OCI-LY7 (cell line): Measurements from ENCODE around the gene DUS3L. TPM values are rescaled to one million over a fixed set of nuclear protein-coding genes. Genes with fewer than 3 reads are reported as not detected.

Experiments
- BruUV-seq: library from RNA; stranded (reverse); fragments of 400-500 nt; replicated peaks from 2 replicates; lab custom pipeline; 2021; lab: Mats Ljungman, UMichigan
- CTCF ChIA-PET: fragments of 300-600 bp; sonication (Branson Sonifier 250); formaldehyde crosslinking; loops from one replicate; lab custom pipeline; 2022; ENCODE audit warnings: antibody characterized with exemption; ENCODE audit not compliant: unreplicated experiment; lab: Charles Lee
- POLR2A ChIA-PET: fragments of 300-600 bp; sonication (Branson Sonifier 250); formaldehyde crosslinking; loops from one replicate; lab custom pipeline; 2022; ENCODE audit warnings: antibody characterized with exemption; lab: Charles Lee
- DNase-seq: peaks from one replicate; pipeline ENCODE4 v3.0.0-alpha.2; 2015; ENCODE audit warnings: low spot score
- H2AFZ ChIP-seq: fragments of 200-600 bp; sonication (generic), shearing (Covaris generic); 2 replicates; pipeline ENCODE4 v1.6.1; 2014; ENCODE audit warnings: mild to moderate bottlenecking, antibody characterized with exemption, low read length, moderate library complexity
- H3K27ac ChIP-seq: fragments of 200-600 bp; sonication (generic); 2 replicates; pipeline ENCODE4 v1.5.1; 2014; ENCODE audit warnings: mixed run types, low read depth, mild to moderate bottlenecking, moderate library complexity, low read length, inconsistent platforms; ENCODE audit not compliant: poor library complexity, severe bottlenecking
- H3K36me3 ChIP-seq: fragments of 200-600 bp; sonication (generic); 2 replicates; pipeline ENCODE4 v1.6.1; 2014; ENCODE audit warnings: mild to moderate bottlenecking, antibody characterized with exemption, low read length, moderate library complexity, mixed read lengths; ENCODE audit not compliant: insufficient read depth
- H3K4me1 ChIP-seq: fragments of 200-600 bp; sonication (generic); 2 replicates; pipeline ENCODE4 v1.5.1; 2014; ENCODE audit warnings: mild to moderate bottlenecking, low read length; ENCODE audit not compliant: insufficient read depth, poor library complexity, severe bottlenecking
- H3K4me2 ChIP-seq: fragments of 200-600 bp; sonication (generic); 2 replicates; pipeline ENCODE4 v1.6.1; 2014; ENCODE audit warnings: mild to moderate bottlenecking, low read length
- H3K4me3 ChIP-seq: fragments of 200-600 bp; sonication (generic); 2 replicates; pipeline ENCODE4 v1.5.1; 2014; ENCODE audit warnings: mild to moderate bottlenecking, low read depth, low read length; ENCODE audit not compliant: poor library complexity, severe bottlenecking
- H3K79me2 ChIP-seq: fragments of 200-600 bp; sonication (generic); 2 replicates; pipeline ENCODE4 v1.6.1; 2016; ENCODE audit warnings: low read depth, mild to moderate bottlenecking, low read length, moderate library complexity, mixed read lengths; ENCODE audit not compliant: insufficient read depth
- H3K9me2 ChIP-seq: fragments of 200-600 bp; sonication (generic); 2 replicates; pipeline ENCODE4 v1.6.1; 2016; ENCODE audit warnings: mild to moderate bottlenecking, low read length, mixed read lengths; ENCODE audit not compliant: insufficient read depth
- H3K9me3 ChIP-seq: fragments of 200-600 bp; sonication (generic); 2 replicates; pipeline ENCODE4 v1.6.1; 2014; ENCODE audit warnings: mild to moderate bottlenecking, mixed run types, low read length, mixed read lengths
- H4K20me1 ChIP-seq: fragments of 200-600 bp; sonication (generic); 2 replicates; pipeline ENCODE4 v1.6.1; 2014; ENCODE audit warnings: mild to moderate bottlenecking, antibody characterized with exemption, low read length, moderate library complexity, mixed read lengths; ENCODE audit not compliant: insufficient read depth
- CTCF ChIP-seq: fragments of 200-600 bp; sonication (generic); conservative IDR thresholded peaks from 2 replicates; pipeline ENCODE4 v1.5.1; 2014; ENCODE audit warnings: mild to moderate bottlenecking, antibody characterized with exemption, low read length, moderate library complexity, mixed read lengths
- EZH2phosphoT487 ChIP-seq: fragments of 200-600 bp; sonication (generic); IDR thresholded peaks from 2 replicates; pipeline ENCODE4 v1.6.1; 2018; ENCODE audit warnings: low read depth, borderline replicate concordance, mild to moderate bottlenecking, mixed run types, antibody characterized with exemption, low read length, moderate library complexity, mixed read lengths
- intact Hi-C: fragments of 100-400 bp; cut with micrococcal nuclease; formaldehyde crosslinking; loops from one replicate; pipeline ENCODE4 v1.10.0; 2022; ENCODE audit not compliant: unreplicated experiment
- total RNA-seq, 2 experiments: library from RNA; depleted of rRNA in 1 of 2; stranded (reverse); fragments of >200 nt in 1 of 2; shearing (Covaris generic) in 1 of 2; gene quantifications; 2 replicates each; pipeline ENCODE4 v1.2.3, GENCODE V29; 2014 to 2022

The DUS3L gene
- total RNA-seq, 2 experiments from 2014 or later, result 55.8 to 76.9 TPM

DNA sequence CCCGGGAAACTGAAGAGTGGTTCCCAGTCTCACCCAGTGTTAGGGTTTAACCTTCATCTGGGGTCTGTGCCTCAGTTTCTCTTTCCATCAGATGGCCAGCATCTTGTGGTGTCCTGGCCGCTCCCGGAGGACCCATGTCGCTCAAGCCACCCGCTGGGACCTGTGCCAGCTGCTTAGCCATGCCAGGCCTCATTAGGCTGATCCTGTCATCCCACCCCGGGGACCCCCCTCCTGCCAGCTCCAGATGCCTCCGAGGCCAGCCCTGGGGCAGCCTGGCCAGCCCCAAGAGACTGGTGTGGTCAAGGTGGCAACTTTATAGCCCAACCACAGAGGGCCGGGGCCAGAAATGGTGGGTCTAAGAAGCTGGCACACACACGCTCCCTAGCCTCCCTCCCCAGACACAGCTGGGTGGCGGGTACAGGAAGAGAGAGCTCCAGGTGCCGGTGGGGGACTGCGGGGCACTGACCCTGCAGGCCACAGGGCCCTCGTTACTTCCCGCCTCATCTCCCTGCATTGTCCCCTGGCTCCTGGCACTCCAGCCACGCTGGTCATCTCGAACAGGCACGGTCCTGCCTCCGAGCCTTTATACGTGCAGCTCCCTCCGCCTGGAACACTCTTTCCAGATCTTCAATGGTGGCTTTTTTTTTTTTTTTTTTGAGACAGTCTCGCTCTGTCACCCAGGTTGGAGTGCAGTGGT, 17.3 kb upstream of the DUS3L start:
- Histone ChIP-seq H3K9me2 (no peaks in the 10 kb centered on the region), H3K4me1 (peaks cover 17% of the 10 kb centered on the region), H4K20me1 (no peaks in the 10 kb centered on the region), H3K27ac (no peak overlapping the region), H3K79me2 (no peaks in the 10 kb centered on the region), H3K36me3 (no peaks in the 10 kb centered on the region), H3K4me3 (no peak overlapping the region), H2AFZ (no peak overlapping the region), H3K9me3 (no peaks in the 10 kb centered on the region), H3K4me2 (no peak overlapping the region)
- DNase-seq, result no peak
- no peak for TF ChIP-seq CTCF
- POLR2A ChIA-PET, result interaction anchor here (0.9 kb wide), 1 partner anchor 19 kb away, joined by 3 read pairs; no protein-coding TSS in a partner anchor
- intact Hi-C loops, result no loop called here
- no TSS peak for BruUV-seq
- CTCF ChIA-PET, result no interaction called here

DNA sequence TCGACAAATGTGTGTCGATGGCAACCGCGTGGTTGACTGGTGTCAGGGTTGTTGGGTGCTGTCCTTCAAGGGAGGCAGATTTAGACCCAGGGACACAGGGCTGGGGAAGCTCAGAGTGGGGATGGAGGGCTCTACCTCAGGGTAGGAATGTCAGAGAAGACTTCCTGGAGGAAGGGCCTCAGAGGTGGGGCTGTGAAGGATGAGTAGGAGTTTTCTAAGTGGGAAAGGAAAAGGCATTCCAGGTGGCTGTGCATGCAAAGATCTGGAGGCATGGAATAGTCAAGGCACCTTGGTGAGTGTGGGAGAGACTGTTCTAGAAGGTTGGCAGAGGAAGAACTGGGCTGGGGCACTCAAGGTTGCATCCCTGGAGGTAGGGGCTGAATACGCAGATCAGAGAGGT, 15.9 kb upstream of the DUS3L start:
- Histone ChIP-seq H3K36me3 (no peaks in the 10 kb centered on the region), H3K4me1 (peaks cover 17% of the 10 kb centered on the region), H3K79me2 (no peaks in the 10 kb centered on the region), H3K27ac (no peak overlapping the region), H2AFZ (no peak overlapping the region), H3K9me2 (no peaks in the 10 kb centered on the region), H4K20me1 (no peaks in the 10 kb centered on the region), H3K4me2 (no peak overlapping the region), H3K4me3 (no peak overlapping the region), H3K9me3 (no peaks in the 10 kb centered on the region)
- intact Hi-C loops, result no loop called here
- DNase-seq, result no peak
- TF ChIP-seq CTCF (no peak), EZH2phosphoT487 (no peak)
- no TSS peak for BruUV-seq
- POLR2A ChIA-PET, result no interaction called here
- CTCF ChIA-PET, result interaction anchor here (0.7 kb wide), 1 partner anchor 123 kb away, joined by 3 read pairs; no protein-coding TSS in a partner anchor

- Histone ChIP-seq H3K9me3 (no peaks in the 10 kb centered on the region), H3K4me2 (no peak overlapping the region), H2AFZ (no peak overlapping the region), H3K9me2 (no peaks in the 10 kb centered on the region), H3K79me2 (no peaks in the 10 kb centered on the region), H4K20me1 (no peaks in the 10 kb centered on the region), H3K36me3 (no peaks in the 10 kb centered on the region), H3K4me1 (peaks cover 17% of the 10 kb centered on the region), H3K4me3 (no peak overlapping the region), H3K27ac (no peak overlapping the region)
- CTCF ChIA-PET, result interaction anchor here (0.7 kb wide), 1 partner anchor 124 kb away, joined by 3 read pairs; no protein-coding TSS in a partner anchor
- POLR2A ChIA-PET, result no interaction called here
- no peak for DNase-seq
- BruUV-seq, result no TSS peak
- intact Hi-C loops, result no loop called here
- no peak; the same call in 1 of the 2 replicates for TF ChIP-seq CTCF
- TF ChIP-seq EZH2phosphoT487, result no peak
Measured at GRCh38 chr19:5806133-5806489, 15.1 kb upstream of the DUS3L start.
